ENCODE data around the gene FARS2. TPM values are rescaled to one million over a fixed set of nuclear protein-coding genes. Genes with fewer than 3 reads are reported as not detected.

FARS2 gene
- polyA plus RNA-seq, 2 of the 4 experiments (the other 2 are of a cell fraction) = 12.9 to 17.5 TPM

- TF ChIP-seq, protein P1, sequence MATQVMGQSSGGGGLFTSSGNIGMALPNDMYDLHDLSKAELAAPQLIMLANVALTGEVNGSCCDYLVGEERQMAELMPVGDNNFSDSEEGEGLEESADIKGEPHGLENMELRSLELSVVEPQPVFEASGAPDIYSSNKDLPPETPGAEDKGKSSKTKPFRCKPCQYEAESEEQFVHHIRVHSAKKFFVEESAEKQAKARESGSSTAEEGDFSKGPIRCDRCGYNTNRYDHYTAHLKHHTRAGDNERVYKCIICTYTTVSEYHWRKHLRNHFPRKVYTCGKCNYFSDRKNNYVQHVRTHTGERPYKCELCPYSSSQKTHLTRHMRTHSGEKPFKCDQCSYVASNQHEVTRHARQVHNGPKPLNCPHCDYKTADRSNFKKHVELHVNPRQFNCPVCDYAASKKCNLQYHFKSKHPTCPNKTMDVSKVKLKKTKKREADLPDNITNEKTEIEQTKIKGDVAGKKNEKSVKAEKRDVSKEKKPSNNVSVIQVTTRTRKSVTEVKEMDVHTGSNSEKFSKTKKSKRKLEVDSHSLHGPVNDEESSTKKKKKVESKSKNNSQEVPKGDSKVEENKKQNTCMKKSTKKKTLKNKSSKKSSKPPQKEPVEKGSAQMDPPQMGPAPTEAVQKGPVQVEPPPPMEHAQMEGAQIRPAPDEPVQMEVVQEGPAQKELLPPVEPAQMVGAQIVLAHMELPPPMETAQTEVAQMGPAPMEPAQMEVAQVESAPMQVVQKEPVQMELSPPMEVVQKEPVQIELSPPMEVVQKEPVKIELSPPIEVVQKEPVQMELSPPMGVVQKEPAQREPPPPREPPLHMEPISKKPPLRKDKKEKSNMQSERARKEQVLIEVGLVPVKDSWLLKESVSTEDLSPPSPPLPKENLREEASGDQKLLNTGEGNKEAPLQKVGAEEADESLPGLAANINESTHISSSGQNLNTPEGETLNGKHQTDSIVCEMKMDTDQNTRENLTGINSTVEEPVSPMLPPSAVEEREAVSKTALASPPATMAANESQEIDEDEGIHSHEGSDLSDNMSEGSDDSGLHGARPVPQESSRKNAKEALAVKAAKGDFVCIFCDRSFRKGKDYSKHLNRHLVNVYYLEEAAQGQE (IDR thresholded peaks at IDR 0.05) = no peak
- TF ChIP-seq NPAS2 (CRISPR knock-in tag; IDR thresholded peaks at IDR 0.05; ENCODE audit: borderline replicate concordance) (no peak), BCL3 (IDR thresholded peaks at IDR 0.05) (no peak), ESRRA (IDR thresholded peaks at IDR 0.05; ENCODE audit: borderline replicate concordance, low read length) (no peak), PBX3 (IDR thresholded peaks at IDR 0.05) (no peak), ATOH8 (CRISPR knock-in tag; IDR thresholded peaks at IDR 0.05; ENCODE audit: low read depth) (no peak), RARB (CRISPR knock-in tag; IDR thresholded peaks at IDR 0.05) (no peak), HES2 (IDR thresholded peaks at IDR 0.05) (no peak), KDM1A (IDR thresholded peaks at IDR 0.05; ENCODE audit: low read depth) (no peak)
Observed at GRCh38 chr6:5752391-5752680, 491.0 kb downstream of the FARS2 start (continued).

DNA sequence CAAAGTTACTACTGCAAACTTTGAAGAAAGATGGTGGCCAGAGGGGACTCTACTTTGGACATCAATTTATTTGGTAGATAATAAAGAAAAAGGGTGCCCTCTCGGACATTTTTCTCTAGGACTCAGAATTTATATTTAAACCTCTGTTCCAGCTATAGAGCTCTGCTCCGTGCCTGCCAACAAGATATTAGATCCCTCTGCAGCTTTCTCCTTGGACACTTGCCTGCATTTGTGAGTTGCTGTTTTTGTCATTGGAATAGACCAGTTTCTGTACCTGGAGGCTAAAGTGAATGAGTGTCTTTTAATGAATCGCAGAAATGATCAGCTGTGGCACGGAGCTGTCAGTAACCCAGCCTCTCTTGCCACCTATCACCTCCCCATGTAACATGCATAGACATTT is 491.9 kb downstream of the FARS2 start:
- ATAC-seq (no peak), FAIRE-seq (no peak), DNase-seq (ENCODE audit: low read depth in 1 of 2, low spot score in 1 of 2) (no peak)
- no peak overlapping the region for H3K4me2 ChIP-seq
- no peaks in the 10 kb centered on the region for H3K4me1 ChIP-seq
- WGBS (ENCODE audit: missing lambda C conversion rate) = 92% methylated on average over 4 of the region's 4 CpGs
- H3K4me3 ChIP-seq = no peak overlapping the region
- CTCF ChIA-PET = no interaction called here
- H3K9me3 ChIP-seq = 0 out of 3 replicates have a peak, but pooled peaks cover 4% of the 10 kb centered on the region
- TF ChIP-seq RAD21 (conservative IDR thresholded peaks at IDR 0.05 in 1 of 2, IDR thresholded peaks at IDR 0.05 in 1 of 2) = no peak
- TF ChIP-seq HES2 (IDR thresholded peaks at IDR 0.05) = no peak
- TF ChIP-seq ATOH8 (CRISPR knock-in tag; IDR thresholded peaks at IDR 0.05; ENCODE audit: low read depth) = no peak
- no peak for TF ChIP-seq CBX2 (IDR thresholded peaks at IDR 0.05; ENCODE audit: borderline replicate concordance, low read depth)
- POLR2A ChIA-PET = no interaction called here
- H3K27ac ChIP-seq = no peak overlapping the region

DNA sequence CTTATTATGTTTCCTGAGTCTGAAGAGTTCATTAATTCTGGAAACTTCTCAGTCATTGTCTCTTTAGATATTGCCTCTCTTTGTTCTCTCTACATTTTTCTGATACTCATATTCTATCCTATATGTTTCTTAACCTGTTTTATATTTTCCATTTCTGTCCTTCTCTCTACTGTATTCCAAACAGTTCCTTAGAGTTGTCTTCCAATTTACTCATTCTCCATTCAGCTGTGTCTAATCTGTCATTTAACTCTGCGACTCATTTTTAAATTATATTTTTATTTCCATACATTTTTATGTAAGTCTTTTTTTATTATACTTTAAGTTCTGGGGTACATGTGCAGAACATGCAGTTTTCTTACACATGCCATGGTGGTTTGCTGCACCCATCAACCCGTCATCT is 493.6 kb downstream of the FARS2 start:
- H3K9me3 ChIP-seq = 0 out of 3 replicates have a peak, but pooled peaks cover 4% of the 10 kb centered on the region
- no peak for FAIRE-seq
- H3K4me2 ChIP-seq = no peak overlapping the region
- ChIA-PET POLR2A (no interaction called here), CTCF (no interaction called here)
- H3K4me3 ChIP-seq = no peak overlapping the region
- TF ChIP-seq PBX3 (IDR thresholded peaks at IDR 0.05) = no peak
- TF ChIP-seq CEBPB (IDR thresholded peaks at IDR 0.05) = no peak
- no peak for TF ChIP-seq KDM5A (IDR thresholded peaks at IDR 0.05)
- TF ChIP-seq POLR2A (IDR thresholded peaks at IDR 0.05; ENCODE audit: low read length) = no peak
- no peak for TF ChIP-seq NFE2L2 (conservative IDR thresholded peaks at IDR 0.05; ENCODE audit: low read length)
- no peak for TF ChIP-seq EP300 (IDR thresholded peaks at IDR 0.05)
- TF ChIP-seq ESRRA (IDR thresholded peaks at IDR 0.05; ENCODE audit: borderline replicate concordance, low read length) = no peak
- TF ChIP-seq HOXA7 (CRISPR knock-in tag; IDR thresholded peaks at IDR 0.05) = no peak
- TF ChIP-seq, protein P1 (IDR thresholded peaks at IDR 0.05) = no peak
- TF ChIP-seq KDM1A (IDR thresholded peaks at IDR 0.05; ENCODE audit: low read depth) = no peak
- no peak for TF ChIP-seq FOXS1 (CRISPR knock-in tag; IDR thresholded peaks at IDR 0.05)
- TF ChIP-seq NR3C1 (IDR thresholded peaks at IDR 0.05) = no peak
- no peaks in the 10 kb centered on the region for H3K4me1 ChIP-seq
- WGBS (ENCODE audit: missing lambda C conversion rate) = 80% methylated on average over 2 of the region's 2 CpGs
- no peak for ATAC-seq
- DNase-seq (ENCODE audit: low read depth in 1 of 2, low spot score in 1 of 2) = no peak
- H3K27ac ChIP-seq = no peak overlapping the region

Data from A549 (cell line).